ENCODE results near the gene SHOC2. TPM values are rescaled to one million over a fixed set of nuclear protein-coding genes. Genes with fewer than 3 reads are reported as not detected.

The SHOC2 gene
- total RNA-seq, 2 donors from 2014 or later, result 47.2 to 79.1 TPM

DNA sequence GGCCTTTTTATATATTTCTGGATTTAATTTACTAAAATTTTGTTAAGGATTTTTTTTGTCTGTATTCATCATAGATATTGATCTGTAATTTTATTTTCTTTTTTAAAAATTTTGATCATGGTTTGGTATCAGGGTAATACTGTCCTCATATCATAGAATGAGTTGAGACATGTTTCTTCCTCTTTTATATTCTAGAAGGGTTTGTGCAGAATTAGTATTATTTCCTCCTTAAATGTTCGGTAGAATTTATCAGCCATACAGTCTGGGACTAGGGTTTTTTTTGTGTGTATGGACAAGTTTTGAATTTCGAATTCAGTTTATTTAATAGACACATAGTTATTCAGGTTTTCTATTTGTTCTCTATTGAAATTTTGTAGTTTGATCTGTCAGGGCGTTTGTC is 54.0 kb downstream of the SHOC2 start:
- intact Hi-C loops (cut with DNase I), result no loop called here
- TF ChIP-seq, protein P1, sequence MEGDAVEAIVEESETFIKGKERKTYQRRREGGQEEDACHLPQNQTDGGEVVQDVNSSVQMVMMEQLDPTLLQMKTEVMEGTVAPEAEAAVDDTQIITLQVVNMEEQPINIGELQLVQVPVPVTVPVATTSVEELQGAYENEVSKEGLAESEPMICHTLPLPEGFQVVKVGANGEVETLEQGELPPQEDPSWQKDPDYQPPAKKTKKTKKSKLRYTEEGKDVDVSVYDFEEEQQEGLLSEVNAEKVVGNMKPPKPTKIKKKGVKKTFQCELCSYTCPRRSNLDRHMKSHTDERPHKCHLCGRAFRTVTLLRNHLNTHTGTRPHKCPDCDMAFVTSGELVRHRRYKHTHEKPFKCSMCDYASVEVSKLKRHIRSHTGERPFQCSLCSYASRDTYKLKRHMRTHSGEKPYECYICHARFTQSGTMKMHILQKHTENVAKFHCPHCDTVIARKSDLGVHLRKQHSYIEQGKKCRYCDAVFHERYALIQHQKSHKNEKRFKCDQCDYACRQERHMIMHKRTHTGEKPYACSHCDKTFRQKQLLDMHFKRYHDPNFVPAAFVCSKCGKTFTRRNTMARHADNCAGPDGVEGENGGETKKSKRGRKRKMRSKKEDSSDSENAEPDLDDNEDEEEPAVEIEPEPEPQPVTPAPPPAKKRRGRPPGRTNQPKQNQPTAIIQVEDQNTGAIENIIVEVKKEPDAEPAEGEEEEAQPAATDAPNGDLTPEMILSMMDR (IDR thresholded peaks at IDR 0.05), result no peak
- Histone ChIP-seq H3K4me3 (no peak overlapping the region), H3K27ac (no peak overlapping the region), H3K36me3 (no peaks in the 10 kb centered on the region), H3K9me3 (no peaks in the 10 kb centered on the region), H3K4me1 (no peaks in the 10 kb centered on the region), H3K9ac (ENCODE audit: low read depth in 2 of 2, low read length in 2 of 2) (no peak overlapping the region), H3K27me3 (no peaks in the 10 kb centered on the region)
- no peak for DNase-seq

DNA sequence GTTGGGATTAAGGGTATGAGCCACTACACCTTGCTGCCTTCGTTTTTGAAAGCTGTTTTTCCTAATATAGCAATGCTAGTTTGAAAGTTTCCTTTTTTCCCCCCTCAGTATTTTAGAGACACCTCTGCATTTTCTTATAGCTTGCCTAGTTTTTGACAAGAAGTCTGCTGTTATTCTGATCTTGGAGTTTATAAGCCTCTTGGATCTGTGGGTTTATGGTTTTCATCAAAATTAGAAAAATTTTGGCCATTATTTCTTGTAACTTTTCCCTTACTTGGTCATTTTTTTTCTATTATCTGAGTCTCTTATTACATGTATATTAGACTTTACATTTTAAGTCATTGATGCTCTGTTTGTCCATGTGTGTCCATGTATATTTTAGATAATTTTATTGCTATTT is 57.2 kb downstream of the SHOC2 start:
- intact Hi-C loops (cut with DNase I), result no loop called here
- Histone ChIP-seq H3K4me1 (no peaks in the 10 kb centered on the region), H3K9ac (ENCODE audit: low read depth in 2 of 2, low read length in 2 of 2) (no peak overlapping the region), H3K27me3 (no peaks in the 10 kb centered on the region), H3K4me3 (no peak overlapping the region), H3K9me3 (no peaks in the 10 kb centered on the region), H3K27ac (no peak overlapping the region), H3K36me3 (no peaks in the 10 kb centered on the region)
- TF ChIP-seq, protein P1 (IDR thresholded peaks at IDR 0.05), result no peak
- DNase-seq, result no peak

DNA sequence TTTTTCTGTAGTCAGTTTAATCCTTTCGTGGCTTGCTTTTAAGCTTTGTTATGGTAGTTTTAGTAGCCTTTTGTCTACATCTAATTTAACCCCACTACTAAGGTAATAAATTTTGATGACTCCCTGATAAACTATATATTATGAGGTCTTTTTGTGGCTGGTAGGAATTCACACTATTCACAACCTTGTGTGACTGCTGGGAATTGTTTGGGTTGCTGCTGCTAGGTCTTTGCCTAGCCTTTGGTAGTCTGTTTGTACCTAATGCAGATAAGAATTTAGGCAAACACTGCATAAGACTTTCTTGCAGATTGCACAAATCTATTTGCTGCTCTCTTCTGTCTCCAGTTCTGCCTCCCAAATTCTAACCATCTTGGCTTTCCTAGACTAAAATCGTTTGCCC is 58.3 kb downstream of the SHOC2 start:
- intact Hi-C loops (cut with DNase I), result no loop called here
- Histone ChIP-seq H3K36me3 (no peaks in the 10 kb centered on the region), H3K9ac (ENCODE audit: low read depth in 2 of 2, low read length in 2 of 2) (no peak overlapping the region)

DNA sequence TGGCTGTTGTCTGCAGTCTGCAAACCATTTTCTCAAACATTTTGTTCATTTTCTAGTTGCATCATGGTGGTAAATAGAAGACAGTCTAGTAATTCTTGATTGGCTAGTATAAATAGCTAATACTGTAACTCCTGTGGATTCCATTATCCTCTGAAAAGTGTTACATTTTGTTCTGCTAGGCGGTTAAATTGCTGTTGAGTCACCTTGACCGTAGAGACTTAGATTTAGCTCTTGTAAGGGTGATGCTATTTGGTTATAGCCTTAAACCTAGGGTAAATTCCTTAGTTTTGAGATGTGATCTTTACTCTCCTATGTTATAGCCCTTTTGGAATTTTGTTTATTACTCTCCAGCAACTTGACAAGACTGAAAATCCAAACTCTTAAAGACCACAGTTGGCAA is 58.8 kb downstream of the SHOC2 start:
- H3K36me3 ChIP-seq, result no peaks in the 10 kb centered on the region
- H3K4me3 ChIP-seq, result no peak overlapping the region
- no peaks in the 10 kb centered on the region for H3K4me1 ChIP-seq
- H3K9ac ChIP-seq (ENCODE audit: low read depth in 2 of 2, low read length in 2 of 2), result no peak overlapping the region
- DNase-seq, result no peak
- no peaks in the 10 kb centered on the region for H3K27me3 ChIP-seq
- TF ChIP-seq, protein P1 (IDR thresholded peaks at IDR 0.05), result no peak
- no peaks in the 10 kb centered on the region for H3K9me3 ChIP-seq
- intact Hi-C loops (cut with DNase I), result no loop called here
- no peak overlapping the region for H3K27ac ChIP-seq

More for the DNA sequence above, 58.3 kb downstream of the SHOC2 start:
- no peaks in the 10 kb centered on the region for H3K27me3 ChIP-seq
- TF ChIP-seq, protein P1 (IDR thresholded peaks at IDR 0.05), result no peak
- DNase-seq, result no peak
- no peak overlapping the region for H3K4me3 ChIP-seq
- H3K9me3 ChIP-seq, result no peaks in the 10 kb centered on the region
- H3K4me1 ChIP-seq, result no peaks in the 10 kb centered on the region
- H3K27ac ChIP-seq, result no peak overlapping the region

DNA sequence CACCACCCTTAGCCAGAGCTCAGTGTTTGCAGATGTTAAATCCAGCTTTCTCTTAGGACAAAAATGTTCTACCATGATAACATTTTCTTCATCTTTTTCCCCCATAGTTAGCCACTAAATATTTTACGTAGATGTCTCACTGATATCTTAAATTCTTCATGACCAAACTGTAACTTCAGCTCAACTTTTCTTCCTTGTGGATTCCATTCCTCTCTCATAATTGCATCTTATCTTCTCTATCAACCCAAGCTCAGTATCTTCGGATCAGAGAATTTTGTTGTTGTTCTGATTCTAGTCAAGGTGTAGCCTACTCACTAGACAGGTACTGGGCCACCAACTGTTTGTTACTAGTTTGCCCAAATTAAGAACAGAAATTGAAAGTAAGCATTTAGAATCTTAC is 60.2 kb downstream of the SHOC2 start:
- H3K9me3 ChIP-seq, result no peaks in the 10 kb centered on the region
- TF ChIP-seq, protein P1 (IDR thresholded peaks at IDR 0.05), result no peak
- H3K9ac ChIP-seq (ENCODE audit: low read depth in 2 of 2, low read length in 2 of 2), result no peak overlapping the region
- H3K27ac ChIP-seq, result no peak overlapping the region
- H3K27me3 ChIP-seq, result no peaks in the 10 kb centered on the region
- intact Hi-C loops (cut with DNase I), result no loop called here
- H3K4me3 ChIP-seq, result no peak overlapping the region
- no peaks in the 10 kb centered on the region for H3K4me1 ChIP-seq
- H3K36me3 ChIP-seq, result no peaks in the 10 kb centered on the region
- no peak for DNase-seq

DNA sequence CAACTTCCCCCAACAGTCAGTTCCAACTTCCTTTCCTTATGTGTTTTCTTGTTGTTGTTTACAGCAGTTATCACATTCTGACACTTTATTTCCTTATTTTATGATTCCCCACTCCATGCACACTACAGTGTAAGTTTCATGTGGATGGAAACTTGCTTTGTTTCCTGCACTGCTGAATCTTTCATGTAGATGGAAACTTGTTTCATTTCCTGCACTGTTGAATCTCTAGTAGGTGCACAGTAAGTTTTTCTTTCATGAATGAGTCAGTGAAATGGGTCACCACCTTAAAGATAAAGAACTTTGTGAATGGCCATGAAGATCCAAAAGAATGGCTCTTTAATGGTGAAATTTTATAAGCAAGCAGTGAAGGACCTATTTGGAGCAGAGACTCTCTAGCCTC is 61.4 kb downstream of the SHOC2 start:
- TF ChIP-seq, protein P1 (IDR thresholded peaks at IDR 0.05), result no peak
- no peaks in the 10 kb centered on the region for H3K9me3 ChIP-seq
- DNase-seq, result no peak
- H3K9ac ChIP-seq (ENCODE audit: low read depth in 2 of 2, low read length in 2 of 2), result no peak overlapping the region
- H3K4me3 ChIP-seq, result no peak overlapping the region
- no peaks in the 10 kb centered on the region for H3K36me3 ChIP-seq
- intact Hi-C loops (cut with DNase I), result no loop called here
- H3K27ac ChIP-seq, result no peak overlapping the region
- H3K27me3 ChIP-seq, result no peaks in the 10 kb centered on the region
- no peaks in the 10 kb centered on the region for H3K4me1 ChIP-seq

Data from colonic mucosa (tissue), 4 donors.